ENCODE data around the gene TMEM42. TPM values are rescaled to one million over a fixed set of nuclear protein-coding genes. Genes with fewer than 3 reads are reported as not detected.

The TMEM42 gene
- total and polyA plus RNA-seq, 2 of the 4 experiments (the other 2 are of a cell fraction), result 13.1 to 24.7 TPM

- intact Hi-C loops (cut with micrococcal nuclease) (loop anchor here (10.0 kb wide), 1 partner anchor 266 kb away; the partner anchor contains the start of gene ZNF35), dilution Hi-C loops (cut with HindIII; ENCODE audit: low sequenced_read_pairs, unreplicated experiment) (no loop called here), in situ Hi-C loops (cut with MboI; ENCODE audit: low sequenced_read_pairs) (no loop called here)
- Histone ChIP-seq H4K8ac (ENCODE audit: low read depth in 2 of 2, low read length in 2 of 2) (no peak overlapping the region), H2AK5ac (ENCODE audit: low read depth, low read length) (no peak overlapping the region), H3K4me1 (ENCODE audit: control insufficient read depth, insufficient read depth, low read length) (no peaks in the 10 kb centered on the region), H3K9me1 (ENCODE audit: insufficient read depth, low read length) (no peaks in the 10 kb centered on the region), H4K20me1 (ENCODE audit: insufficient read depth, low read length) (no peaks in the 10 kb centered on the region), H2BK120ac (ENCODE audit: low read depth, low read length) (no peak overlapping the region), H4K91ac (ENCODE audit: insufficient read depth, low read depth, low read length) (no peak overlapping the region), H2BK15ac (ENCODE audit: low read depth, low read length) (no peak overlapping the region), H4K5ac (ENCODE audit: low read depth, low read length) (no peak overlapping the region), H3K18ac (ENCODE audit: low read depth, low read length) (no peak overlapping the region), H3K27me3 (ENCODE audit: control insufficient read depth, insufficient read depth, low read length) (no peaks in the 10 kb centered on the region; the same call in 1 of the 2 replicates), H2AFZ (replicated peaks; ENCODE audit: low read length, poor library complexity) (no peak overlapping the region), H3K4me3 (ENCODE audit: insufficient read depth, low read depth, low read length) (no peak overlapping the region), H3K36me3 (ENCODE audit: control insufficient read depth, insufficient read depth, low read length) (no peaks in the 10 kb centered on the region), H3K4me2 (ENCODE audit: low read depth, low read length) (no peak overlapping the region), H3K9me3 (ENCODE audit: control insufficient read depth, insufficient read depth, low read length) (no peaks in the 10 kb centered on the region), H2BK20ac (ENCODE audit: low read depth, low read length) (no peak overlapping the region), H3K4ac (ENCODE audit: low read depth, low read length) (no peak overlapping the region), H3K79me1 (ENCODE audit: low read depth in 1 of 2, low read length in 2 of 2) (no peaks in the 10 kb centered on the region), H2AK9ac (replicated peaks; ENCODE audit: low read depth, low read length, poor library complexity) (no peak overlapping the region), H2BK5ac (ENCODE audit: low read depth, low read length, poor library complexity, severe bottlenecking) (no peak overlapping the region), H3K56ac (ENCODE audit: extremely low read depth, insufficient read depth, low read length) (no peak overlapping the region), H3K23ac (ENCODE audit: low read depth, low read length) (no peak overlapping the region), H3K9ac (ENCODE audit: low read depth, low read length) (no peak overlapping the region), H3K27ac (ENCODE audit: insufficient read depth, low read length) (no peak overlapping the region), H3K14ac (replicated peaks; ENCODE audit: low read depth, low read length) (no peak overlapping the region)
- ATAC-seq (ENCODE audit: low read depth) (no peak), DNase-seq (no peak)
- WGBS, 2 experiments (ENCODE audit: extremely low coverage in 2 of 2, insufficient read length in 1 of 2), result no CpG with 5 or more reads among the region's 3 CpGs
- BruUV-seq (replicated peaks), result no TSS peak
- ChIA-PET CTCF (no interaction called here), POLR2A (ENCODE audit: unreplicated experiment) (no interaction called here)
- TF ChIP-seq FOS (IDR thresholded peaks at IDR 0.05; ENCODE audit: low read depth, low read length), result no peak
- TF ChIP-seq RCOR1 (IDR thresholded peaks at IDR 0.05; ENCODE audit: insufficient replicate concordance, low read length), result no peak
- no peak for TF ChIP-seq MAFK (IDR thresholded peaks at IDR 0.05; ENCODE audit: low read depth, low read length)
- TF ChIP-seq CEBPB (IDR thresholded peaks at IDR 0.05; ENCODE audit: low read depth, low read length), result no peak
- TF ChIP-seq POLR2A (IDR thresholded peaks at IDR 0.05; ENCODE audit: low read depth, low read length), result no peak
- TF ChIP-seq MAZ (IDR thresholded peaks at IDR 0.05; ENCODE audit: borderline replicate concordance, low read depth, low read length), result no peak
- TF ChIP-seq CTCF (conservative IDR thresholded peaks at IDR 0.05; ENCODE audit: low read depth, low read length), result no peak
- TF ChIP-seq RFX5 (IDR thresholded peaks at IDR 0.05; ENCODE audit: low read depth, low read length), result no peak
- no peak for TF ChIP-seq USF2 (IDR thresholded peaks at IDR 0.05; ENCODE audit: low read depth, low read length)
- TF ChIP-seq RAD21 (IDR thresholded peaks at IDR 0.05; ENCODE audit: low read length), result no peak
- no peak for TF ChIP-seq NFE2L2 (IDR thresholded peaks at IDR 0.05; ENCODE audit: low read depth, low read length)
- TF ChIP-seq MXI1 (IDR thresholded peaks at IDR 0.05; ENCODE audit: borderline replicate concordance, low read depth, low read length), result no peak
Measured at GRCh38 chr3:44910693-44911092, 49.0 kb downstream of the TMEM42 start.
